AG04449 (cell line): ENCODE data around the gene NFKB2.

Source experiments
- CTCF ChIA-PET: fragments of 350-600 bp; formaldehyde crosslinking; extraction: SDS; loops from one replicate; lab custom pipeline; 2021; ENCODE audit warnings: antibody characterized with exemption; lab: Yijun Ruan, JAX
- POLR2A ChIA-PET: fragments of 400-600, 350-600 bp; formaldehyde crosslinking; extraction: SDS; loops from one replicate; lab custom pipeline; 2020; ENCODE audit warnings: antibody characterized with exemption, inconsistent platforms; lab: Yijun Ruan, JAX
- DNase-seq: peaks from one replicate; pipeline ENCODE4 v3.0.0-alpha.2; 2010; ENCODE audit warnings: low read depth, low spot score
- H3K4me3 ChIP-seq: 2 replicates; pipeline ENCODE4 v1.5.1; 2011; ENCODE audit warnings: low read depth, mild to moderate bottlenecking, control low read depth, low read length
- CTCF ChIP-seq: IDR thresholded peaks from one replicate; pipeline ENCODE4 v1.5.1; 2011; ENCODE audit warnings: mild to moderate bottlenecking, moderate library complexity, low read length, control low read depth, inconsistent platforms; ENCODE audit not compliant: insufficient read depth; ENCODE audit errors: missing control alignments

The NFKB2 gene

GRCh38 chr10:102408131-102408727 lies 12.7 kb downstream of the NFKB2 start:
- TF ChIP-seq CTCF, result no peak
- ChIA-PET CTCF (interaction anchor here (1.5 to 16.2 kb wide), 3 partner anchors 9 to 239 kb away, joined by 6 to 407 read pairs (median 8); partner anchors contain the start of gene ELOVL3), POLR2A (interaction anchor here (0.7 kb wide), 1 partner anchor 24 kb away, joined by 4 read pairs; the partner anchor contains the start of gene CUEDC2)
- peak overlapping the region; percentile 52 for H3K4me3 ChIP-seq
- no peak for DNase-seq

DNA sequence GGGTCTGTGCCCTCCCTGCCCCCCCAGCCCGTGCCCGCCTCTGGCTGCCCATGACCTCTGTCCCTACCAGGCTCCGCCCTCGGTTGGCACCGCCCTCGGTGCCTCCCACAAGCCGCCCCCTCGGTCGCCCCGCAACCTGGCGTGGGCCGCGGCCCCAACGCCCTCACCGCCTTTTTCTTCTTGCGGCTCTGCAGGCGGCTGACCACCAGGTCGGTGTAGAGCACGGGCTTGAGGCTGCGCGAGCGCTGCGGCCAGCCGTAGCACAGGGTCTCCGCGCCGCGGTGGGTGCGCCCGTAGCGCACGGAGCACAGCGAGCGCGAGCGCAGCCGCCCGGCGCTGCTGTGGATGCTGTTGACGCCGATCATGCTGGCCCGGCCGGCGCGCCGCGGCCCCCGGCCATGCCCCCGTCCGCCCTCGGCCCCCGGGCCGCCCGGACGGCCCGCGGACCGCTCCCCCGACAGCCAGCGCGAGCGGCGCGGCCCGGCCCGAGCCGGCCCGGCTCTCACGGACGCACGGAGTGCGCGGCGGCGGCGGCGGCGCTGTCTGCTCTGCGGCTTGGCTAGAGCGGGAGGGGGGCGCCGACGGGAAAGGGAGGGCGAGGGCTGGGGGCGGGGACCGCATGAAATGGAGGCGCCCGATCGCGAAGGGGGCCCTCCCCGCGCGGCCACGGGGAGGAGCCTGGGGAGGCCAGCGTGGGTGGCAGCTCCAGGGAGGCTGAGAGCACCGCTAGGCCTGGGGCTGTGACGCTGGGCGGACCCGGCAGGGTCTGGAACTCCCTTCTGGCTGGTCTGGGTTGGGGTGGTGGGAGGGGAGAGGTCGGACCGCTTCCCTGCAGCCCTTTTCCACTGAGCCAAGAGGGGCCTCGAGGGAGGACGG lies 13.5 kb downstream of the NFKB2 start:
- CTCF ChIA-PET, result interaction anchor here (2.8 to 10.3 kb wide), 3 partner anchors 11 to 178 kb away, joined by 8 to 161 read pairs (median 33); partner anchors contain the start of genes FBXL15 and NFKB2
- POLR2A ChIA-PET, result no interaction called here
- no peak for TF ChIP-seq CTCF
- DNase-seq, result no peak
- H3K4me3 ChIP-seq, result peak overlapping the region; percentile 52

DNA sequence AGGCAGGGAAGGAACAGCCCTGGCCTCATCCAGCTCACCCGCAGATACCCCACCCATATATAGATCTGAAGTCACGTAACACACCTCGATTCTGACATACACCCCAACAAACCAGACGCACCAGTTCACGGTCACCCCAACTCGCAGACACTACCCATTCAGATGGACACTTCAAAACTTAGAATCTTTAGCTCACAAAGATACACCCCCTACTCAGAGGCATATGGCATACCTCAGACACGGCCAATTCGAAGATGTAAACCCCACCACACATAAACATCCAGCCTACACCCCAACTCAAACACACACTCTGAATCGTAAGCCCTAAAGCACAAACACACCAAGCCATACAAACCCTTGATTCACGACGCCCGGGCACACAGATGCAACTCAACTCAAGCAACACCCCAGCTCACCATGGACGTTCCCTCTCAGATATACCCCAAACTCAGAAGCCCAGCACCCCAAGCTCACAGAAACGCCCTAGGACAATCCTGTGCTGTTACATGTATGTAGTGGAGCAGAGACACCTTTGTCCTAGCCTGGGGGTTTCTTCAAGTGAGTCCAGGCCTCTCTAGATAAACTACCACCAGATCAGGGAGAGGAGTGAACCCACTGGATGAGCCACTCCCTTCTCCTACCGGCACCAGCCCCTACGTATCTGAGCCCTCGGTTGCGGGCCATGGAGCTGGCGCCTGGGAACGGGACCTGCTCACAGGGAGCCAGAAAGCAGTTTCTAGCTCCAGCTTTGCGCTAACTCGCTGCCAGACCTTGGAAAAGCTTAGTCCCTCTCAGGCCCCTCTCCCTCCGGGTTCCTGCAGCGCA lies 14.3 kb downstream of the NFKB2 start:
- no peak for DNase-seq
- CTCF ChIA-PET, result interaction anchor here (0.6 to 10.3 kb wide), 5 partner anchors 12 to 191 kb away, joined by 3 to 161 read pairs (median 8); partner anchors contain the start of genes FBXL15 and NFKB2
- POLR2A ChIA-PET, result no interaction called here
- TF ChIP-seq CTCF, result no peak
- H3K4me3 ChIP-seq, result peak overlapping the region; percentile 46

DNA sequence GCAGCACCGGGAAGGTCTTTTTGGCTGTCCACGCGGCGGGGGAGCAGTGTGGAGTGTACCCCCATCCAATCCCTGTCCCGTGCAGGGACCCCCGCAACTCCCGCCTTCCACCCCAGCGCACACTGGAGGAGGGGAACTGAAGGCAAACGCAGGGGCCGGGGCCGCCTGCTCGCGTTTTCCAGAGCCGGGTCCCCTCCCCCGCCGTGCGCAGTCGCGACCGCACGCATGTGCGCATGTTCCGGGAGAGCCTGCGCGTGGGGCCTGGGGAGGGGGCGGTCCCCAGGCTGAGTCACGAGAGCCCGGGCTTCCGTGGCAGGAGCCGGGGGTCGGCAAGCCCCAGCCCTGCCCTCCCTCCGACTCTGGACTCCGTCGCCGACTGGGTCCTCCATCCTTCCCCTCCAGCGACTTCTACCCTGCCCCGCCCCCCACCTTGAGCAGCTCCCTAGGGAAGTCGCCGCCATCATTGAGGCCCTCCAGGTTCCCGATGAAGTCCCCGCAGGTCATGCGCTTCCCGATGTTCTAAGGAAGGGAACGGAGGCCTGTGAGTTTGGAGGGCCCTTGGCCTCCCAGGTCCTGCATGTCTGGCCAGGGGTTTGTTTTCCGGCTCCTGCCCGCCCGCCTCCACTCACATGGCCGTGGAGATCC lies 15.0 kb downstream of the NFKB2 start:
- peak overlapping the region; percentile 46 for H3K4me3 ChIP-seq
- no peak for TF ChIP-seq CTCF
- POLR2A ChIA-PET, result no interaction called here
- CTCF ChIA-PET, result interaction anchor here (0.6 to 10.3 kb wide), 5 partner anchors 11 to 191 kb away, joined by 3 to 161 read pairs (median 8); partner anchors contain the start of genes FBXL15 and NFKB2
- DNase-seq, result no peak

DNA sequence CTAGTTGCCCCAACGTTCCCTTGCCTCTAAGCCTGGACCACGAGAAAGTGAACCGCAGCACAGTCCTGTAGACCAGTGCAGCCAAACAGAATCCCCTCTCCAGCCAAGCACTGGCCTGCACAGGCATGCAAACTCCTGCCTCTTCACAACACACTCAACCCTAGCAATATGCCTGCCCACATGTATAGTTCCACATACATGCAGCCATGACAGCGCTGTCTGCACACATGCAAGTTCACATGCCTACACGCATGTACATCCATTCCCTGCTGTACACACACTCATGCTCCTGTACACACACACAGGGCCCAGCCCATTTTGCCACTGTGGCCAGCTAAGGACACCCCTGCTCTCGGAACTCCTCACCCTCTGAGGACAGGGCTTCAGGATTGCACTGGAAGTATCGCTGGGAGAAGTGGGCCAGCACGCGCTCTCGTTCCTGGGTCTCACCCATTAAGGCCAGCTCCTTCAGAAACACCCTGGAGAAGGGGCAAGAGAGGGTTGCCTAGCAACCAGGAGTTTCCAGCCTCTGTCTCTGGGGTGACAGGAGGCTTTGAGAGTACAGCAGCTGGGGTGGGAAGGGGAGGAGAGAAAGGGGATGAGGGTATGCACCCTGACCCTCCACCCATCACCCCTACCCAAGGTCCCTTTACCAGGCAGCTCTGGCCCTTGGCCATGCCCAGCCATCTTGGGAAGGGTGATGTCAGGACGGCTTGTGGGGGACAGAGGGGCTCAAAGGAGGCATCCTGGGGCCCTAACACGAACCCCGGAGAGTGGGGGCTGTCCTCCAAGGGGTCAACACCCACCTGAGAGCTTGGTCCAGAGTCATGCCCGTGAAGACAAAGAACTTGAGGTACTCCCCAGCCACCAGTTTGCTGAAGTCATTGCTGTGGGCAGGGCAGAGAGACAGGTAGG lies 16.1 kb downstream of the NFKB2 start:
- no peak for DNase-seq
- POLR2A ChIA-PET, result no interaction called here
- H3K4me3 ChIP-seq, result no peak overlapping the region
- CTCF ChIA-PET, result interaction anchor here (0.7 to 10.3 kb wide), 7 partner anchors 8 to 242 kb away, joined by 3 to 161 read pairs (median 3); partner anchors contain the start of genes FBXL15 and NFKB2
- TF ChIP-seq CTCF, result no peak
